Endothelial cell of hepatic sinusoid (primary cell): Measurements from ENCODE around the gene DRAP1.

Source experiments
- in situ Hi-C: cut with HindIII; loops from 2 replicates; pipeline ENCODE4 v1.10.0; 2017; ENCODE audit warnings: low sequenced_read_pairs

Gene DRAP1

DNA sequence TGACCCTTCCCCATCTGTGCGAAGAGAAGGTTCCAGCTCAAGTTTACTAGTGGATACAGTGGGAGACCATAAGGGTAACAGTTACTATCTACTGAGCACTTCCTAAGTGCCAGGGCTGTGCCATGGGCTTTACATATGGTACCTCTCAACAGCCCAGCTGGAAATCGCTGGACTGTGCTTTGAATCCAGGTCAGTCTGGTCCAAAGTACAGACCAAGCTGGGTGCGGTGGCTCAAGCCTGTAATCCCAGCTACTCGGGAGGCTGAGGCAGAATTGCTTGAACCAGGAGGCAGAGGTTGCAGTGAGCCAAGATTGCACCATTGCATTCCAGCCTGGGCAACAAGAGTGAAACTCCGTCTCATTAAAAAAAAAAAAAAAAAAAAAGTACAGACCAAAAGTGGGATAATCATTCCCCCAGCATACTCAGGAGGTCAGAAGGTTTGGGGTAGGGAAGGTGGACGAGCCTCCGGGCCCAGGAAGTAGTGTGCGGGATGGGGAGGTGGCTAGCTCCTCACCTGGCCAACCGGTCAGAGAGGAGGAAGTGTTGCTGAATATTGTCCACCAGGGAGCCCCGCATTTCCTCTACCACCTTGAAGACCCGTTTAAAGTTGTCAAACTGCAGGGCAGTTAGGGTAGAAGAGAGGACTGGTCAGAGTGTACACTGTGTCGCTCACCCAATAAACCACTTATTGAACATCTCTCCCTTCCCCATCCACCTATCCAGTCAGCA, 33.3 kb upstream of the DRAP1 start:
- in situ Hi-C loops = no loop called here

DNA sequence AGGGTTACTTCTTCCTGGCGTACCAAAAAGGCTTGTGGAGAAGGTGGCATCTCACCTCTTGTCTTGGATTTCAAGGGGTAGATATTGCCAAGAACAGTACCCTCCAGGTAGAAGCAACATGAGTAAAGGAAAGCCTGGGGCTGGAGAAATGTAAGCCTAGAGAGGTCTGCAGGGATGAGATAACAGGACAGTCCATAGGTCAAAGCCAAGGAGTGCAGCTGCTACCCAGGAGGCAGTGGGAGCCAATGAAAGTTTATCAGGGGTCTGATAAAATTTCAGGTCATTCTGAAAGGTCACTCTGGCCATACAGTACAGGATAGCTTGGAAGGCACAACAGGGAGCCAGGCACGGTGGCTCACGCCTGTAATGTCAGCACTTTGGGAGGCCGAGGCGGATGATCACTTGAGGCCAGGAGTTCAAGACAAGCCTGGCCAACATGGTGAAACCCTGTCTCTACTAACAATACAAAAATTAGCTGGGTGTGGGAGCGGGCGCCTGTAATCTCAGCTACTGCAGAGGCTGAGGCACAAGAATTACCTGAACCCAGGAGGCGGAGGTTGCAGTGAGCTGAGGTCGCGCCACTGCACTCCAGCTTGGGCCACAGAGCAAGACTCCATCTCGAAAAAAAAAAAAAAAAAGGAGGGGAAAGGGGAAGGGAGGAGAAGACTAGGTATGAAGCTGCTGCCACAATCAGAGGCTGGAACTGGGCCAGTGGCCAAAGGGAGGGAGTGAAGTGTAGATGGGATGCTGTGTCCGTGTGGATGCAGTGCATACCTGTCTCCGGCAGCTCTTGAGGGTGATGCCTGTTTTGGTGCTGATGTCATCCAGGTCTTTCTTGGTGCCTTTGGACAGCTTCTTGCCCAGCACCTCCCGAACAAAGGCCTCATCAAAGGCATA, 32.2 kb upstream of the DRAP1 start:
- in situ Hi-C loops = no loop called here

DNA sequence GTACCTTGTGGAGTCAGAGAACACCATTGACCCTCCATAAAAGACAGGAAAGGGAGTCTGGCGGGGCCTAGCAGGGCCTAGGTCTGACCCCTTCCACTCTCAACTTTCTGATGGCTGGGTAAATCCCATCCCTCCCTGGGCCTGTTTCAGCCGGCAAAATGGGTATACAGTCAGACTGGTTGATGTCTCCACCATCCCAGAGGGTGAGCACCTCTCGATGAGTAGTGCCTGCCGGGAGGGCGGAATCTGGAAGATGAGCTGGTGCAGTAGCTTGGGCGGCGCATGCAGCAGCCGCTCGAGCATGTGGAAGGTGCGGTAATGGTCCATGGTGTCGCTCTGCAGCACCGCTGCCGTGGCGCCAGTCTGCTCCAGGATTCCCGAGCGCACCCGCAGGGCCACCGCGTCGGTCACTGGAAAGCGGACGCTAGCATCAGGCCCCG, 31.5 kb upstream of the DRAP1 start:
- in situ Hi-C loops = no loop called here

DNA sequence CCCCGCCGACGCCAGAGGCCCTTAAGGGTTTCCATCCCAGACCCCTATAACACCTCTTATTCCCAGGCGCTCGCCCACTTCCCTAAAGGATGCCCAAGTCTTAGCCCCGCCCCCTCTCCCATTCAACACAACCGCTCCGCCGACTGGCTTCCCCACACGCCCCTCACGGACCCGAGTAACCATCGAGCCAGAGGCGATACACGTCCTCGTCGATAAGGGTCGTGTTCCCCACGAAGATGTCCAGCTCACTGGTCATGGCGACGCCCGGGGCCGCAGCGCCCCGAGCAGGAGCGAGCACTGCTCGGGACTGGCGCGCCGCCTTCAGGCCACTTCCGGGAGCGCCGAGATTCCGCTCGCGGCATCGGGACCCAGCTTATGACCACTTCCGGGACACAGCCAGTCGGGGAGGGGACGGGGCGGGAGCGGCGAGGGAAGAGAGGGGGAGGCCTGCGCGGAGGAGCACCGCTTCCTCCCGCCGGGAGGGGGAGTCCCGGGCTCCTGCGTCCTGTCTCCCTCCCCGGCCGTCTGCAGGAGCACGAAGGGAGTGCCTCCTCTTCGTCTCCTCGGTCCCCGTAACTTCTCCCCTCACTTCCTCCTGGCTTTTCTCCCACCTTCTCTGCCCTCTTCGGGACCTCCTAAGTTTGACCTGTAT, 30.9 kb upstream of the DRAP1 start, which contains the start of gene FIBP:
FIBP (minus strand) TSS at position 309 of the 652 bp plus-strand sequence; CDS start at position 256, 53 bp downstream.
- in situ Hi-C loops = no loop called here

DNA sequence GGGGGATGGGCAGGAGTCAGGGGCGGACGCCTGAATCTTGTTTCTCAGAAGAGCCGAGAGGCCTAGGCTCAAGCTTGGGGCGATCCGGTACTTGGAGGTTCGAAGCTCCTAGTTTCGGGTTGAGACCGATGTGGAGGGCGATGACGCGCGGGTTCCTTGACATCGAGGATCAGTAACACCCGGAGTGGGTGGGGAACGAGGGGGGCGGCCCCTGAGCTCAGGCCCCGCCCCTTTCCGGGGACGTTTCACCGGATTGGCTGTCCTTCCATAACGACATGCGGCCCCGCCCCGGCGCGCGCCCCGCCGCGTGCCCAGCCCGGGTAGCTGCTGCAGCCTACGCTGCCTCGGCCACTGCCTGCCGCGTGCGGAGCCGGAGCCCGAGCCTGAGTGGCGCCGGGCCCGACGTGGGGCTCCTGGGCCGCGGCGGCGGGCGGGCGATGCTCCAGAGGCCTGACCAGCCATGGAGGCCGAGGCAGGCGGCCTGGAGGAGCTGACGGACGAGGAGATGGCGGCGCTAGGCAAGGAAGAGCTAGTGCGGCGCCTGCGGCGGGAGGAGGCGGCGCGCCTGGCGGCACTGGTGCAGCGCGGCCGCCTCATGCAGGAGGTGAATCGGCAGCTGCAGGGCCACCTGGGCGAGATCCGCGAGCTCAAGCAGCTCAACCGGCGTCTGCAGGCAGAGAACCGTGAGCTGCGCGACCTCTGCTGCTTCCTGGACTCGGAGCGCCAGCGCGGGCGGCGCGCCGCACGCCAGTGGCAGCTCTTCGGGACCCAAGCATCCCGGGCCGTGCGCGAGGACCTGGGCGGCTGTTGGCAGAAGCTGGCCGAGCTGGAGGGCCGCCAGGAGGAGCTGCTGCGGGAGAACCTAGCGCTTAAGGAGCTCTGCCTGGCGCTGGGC, 28.7 kb upstream of the DRAP1 start, which contains the start of gene CCDC85B:
CCDC85B (plus strand) TSS at position 350 of the 895 bp plus-strand sequence; CDS start at position 461, 111 bp downstream.
- in situ Hi-C loops = loop anchor here (10.0 kb wide), 1 partner anchor 256 kb away; the partner anchor contains the start of gene SIPA1

DNA sequence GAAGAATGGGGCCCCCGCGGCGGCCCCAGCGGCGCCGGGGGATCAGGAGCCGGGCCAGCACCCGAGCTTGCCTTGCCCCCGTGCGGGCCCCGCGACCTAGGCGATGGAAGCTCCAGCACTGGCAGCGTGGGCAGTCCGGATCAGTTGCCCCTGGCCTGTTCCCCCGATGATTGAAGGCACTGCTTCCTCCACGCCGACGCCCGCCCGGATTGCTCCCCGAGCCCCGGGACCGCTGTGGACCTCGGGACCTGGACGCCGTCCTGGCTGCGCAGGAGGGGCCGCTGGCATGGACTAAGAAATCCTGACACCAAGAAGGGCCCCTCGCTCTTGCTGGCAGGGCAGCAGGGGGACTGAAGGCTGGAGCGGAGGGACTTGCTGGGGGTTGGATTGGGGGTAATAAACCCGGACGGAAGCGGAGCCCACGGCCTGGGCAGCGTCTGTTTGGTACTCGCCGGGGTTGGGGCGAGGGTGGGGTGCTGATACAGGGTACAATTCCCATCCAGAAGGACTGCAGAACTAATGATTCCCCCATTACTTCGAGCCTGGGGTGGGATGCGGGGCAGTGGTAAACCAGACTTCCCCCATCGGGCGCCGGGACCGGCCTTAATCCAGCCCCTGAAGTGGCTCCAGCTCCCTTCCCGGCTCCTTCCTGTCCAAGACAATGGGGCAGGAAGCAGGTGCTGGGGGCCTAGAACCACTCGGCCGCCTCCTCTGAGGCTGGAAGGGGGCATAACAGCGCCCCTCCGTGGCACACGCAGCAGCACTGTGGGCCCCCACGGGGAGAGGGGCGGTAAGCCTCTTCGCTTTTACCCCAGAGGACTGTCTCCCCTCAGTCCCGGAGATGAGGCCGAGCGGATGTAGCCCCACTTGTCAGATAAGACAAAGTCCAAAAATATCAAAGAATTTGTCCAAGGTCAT, 27.7 kb upstream of the DRAP1 start:
- in situ Hi-C loops = loop anchor here (10.0 kb wide), 1 partner anchor 257 kb away; the partner anchor contains the start of gene SIPA1

DNA sequence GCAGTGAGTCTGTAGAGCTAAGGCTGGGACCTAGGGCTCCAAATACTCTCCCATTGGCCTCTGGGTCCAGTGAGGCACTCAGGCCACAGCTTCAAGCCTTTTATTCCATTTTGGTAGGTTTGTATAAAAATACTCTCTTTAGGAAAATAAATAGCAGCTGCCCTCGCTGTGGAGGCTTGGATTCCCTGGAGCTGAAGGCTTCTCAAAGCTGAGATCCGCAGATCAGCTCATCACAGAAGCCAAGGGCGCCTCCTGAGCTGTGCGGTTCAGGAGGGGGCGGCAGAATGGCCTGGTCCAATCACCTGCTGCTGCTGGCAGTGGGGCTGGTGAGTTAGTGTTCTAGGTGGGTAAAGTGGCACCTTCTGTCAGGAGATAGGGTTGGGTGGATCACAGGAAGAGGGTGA, 27.1 kb upstream of the DRAP1 start:
- in situ Hi-C loops = loop anchor here (10.0 kb wide), 1 partner anchor 257 kb away; the partner anchor contains the start of gene SIPA1

DNA sequence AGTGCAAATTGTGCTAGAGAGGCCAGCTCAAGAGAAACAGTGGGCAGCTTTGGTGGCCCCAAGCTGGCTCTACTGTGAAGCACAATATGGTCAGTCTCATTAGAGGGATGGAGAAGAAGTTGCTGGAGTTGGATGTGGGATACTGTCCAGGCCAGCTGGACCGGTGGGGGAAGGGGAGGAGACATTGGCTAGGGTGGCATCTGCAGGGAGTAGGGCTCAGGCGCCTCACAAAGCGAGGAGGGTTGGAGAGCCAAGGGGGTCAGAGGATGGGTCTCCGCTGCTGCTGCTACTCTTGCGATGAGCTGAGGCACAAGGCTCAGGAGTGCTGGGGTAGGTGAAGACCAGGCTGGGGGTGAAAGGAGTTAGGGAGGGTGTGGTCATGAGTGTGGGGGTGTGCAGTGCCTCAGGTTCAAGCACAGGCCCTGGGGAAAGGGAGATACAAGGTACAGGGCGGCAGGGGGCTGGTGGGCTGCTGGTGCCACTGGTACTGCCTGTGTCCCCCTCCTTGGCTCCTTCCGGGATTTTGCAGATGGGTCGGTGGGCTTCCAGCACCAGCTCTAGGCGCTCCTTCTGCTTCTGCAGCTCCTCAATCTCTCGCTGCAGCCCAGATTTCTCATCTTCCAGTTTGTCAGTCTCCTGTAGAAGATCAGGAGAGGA, 26.4 kb upstream of the DRAP1 start:
- in situ Hi-C loops = loop anchor here (10.0 kb wide), 1 partner anchor 258 kb away; the partner anchor contains the start of gene SIPA1

DNA sequence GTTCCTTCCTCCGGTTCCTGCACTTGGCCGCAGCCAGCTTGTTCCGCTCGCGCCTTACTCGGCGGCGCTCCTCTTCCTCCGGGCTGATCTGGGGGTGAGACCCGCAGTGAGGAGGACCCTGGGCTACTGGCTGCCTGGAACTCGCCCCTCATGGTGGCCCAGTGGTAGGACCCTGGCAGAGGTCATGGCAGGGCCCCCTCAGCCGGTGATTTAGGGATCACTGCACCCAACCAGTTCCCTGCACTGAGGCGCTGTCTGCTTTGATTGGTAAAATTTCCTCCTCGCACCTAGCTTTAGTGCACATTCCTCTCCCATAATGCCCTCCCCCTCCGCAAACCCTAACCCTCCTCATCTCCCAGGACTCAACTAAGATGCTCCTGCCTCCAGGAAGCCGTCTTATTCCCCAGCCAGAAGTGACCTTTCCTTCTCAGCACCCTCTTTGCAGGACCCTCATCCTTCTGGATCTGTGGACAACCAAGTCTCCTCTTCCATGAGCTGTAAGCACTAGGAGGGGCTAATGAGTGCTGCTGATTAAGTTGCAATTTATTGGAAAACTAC, 25.1 kb upstream of the DRAP1 start:
- in situ Hi-C loops = loop anchor here (10.0 kb wide), 1 partner anchor 259 kb away; the partner anchor contains the start of gene SIPA1

DNA sequence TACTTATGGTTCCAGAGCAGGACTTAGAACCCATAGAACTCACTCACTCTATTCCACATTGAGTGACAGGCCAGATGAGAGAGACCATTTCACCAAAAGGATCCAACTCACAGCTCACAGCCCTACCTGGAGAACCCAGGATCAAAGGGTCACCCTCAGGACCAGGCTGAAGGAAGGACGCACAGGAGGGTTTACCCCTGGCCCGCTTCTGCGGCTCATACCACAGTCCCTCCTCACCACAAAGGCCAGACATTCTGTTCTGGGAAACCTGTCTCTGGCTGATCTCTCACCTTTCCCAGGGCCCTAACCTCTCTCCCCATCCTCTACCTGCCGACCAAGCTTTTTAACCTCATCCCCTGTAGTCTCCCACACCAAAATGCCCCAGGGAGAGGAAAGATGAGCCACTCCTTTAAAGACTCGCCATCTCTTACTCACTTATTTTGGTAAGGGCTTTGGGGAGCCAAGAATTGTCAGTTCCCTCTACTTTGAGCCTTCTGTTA, 23.7 kb upstream of the DRAP1 start:
- in situ Hi-C loops = loop anchor here (5.0 to 10.0 kb wide), 2 partner anchors 42 to 261 kb away; partner anchors contain the start of gene SIPA1

DNA sequence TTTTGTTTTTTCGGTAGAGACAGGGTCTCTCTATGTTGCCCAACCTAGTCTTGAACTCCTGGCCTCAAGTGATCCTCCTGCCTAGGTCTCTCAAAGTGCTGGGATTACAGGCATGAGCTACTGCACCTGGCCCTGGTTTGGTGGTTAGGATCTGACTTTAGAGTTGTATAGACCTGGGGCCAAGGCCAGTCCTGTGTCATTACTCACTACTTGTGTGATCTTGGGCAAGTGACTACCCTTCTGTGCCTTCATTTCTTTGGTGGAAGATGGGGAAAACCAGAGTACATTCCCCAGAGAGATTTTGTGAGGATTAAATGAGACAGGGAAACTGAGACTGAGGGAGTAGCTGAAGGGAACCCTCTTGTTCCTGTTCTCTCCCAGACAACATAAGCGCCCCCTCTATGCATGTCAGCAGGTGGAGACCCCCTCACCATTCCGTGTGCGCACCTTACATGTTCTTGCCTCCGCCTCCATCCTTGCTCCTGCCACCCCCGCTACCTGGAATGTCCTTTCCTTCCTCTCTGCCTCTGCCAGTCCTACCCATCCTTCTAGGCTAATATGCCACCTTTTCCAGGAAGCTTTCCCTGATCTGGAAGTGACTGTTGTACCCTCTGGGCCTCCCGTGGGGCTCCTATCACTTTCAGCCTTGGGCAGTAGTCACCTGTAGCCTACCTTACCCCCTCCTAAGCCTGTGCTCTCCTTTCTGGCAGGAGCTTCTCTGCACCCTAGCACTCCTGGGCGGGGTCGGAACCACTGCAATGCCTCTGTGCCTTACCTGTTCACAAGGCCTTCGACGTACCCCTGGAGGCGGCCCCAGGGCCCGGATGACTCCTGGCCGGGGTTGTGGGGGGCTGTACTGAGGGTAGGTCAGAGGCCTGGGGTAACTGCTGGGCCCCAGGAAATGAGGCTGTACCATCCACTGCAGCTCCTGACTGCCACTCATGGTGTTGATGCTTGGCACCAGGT, 22.9 kb upstream of the DRAP1 start:
- in situ Hi-C loops = loop anchor here (5.0 to 10.0 kb wide), 2 partner anchors 41 to 262 kb away; partner anchors contain the start of gene SIPA1

DNA sequence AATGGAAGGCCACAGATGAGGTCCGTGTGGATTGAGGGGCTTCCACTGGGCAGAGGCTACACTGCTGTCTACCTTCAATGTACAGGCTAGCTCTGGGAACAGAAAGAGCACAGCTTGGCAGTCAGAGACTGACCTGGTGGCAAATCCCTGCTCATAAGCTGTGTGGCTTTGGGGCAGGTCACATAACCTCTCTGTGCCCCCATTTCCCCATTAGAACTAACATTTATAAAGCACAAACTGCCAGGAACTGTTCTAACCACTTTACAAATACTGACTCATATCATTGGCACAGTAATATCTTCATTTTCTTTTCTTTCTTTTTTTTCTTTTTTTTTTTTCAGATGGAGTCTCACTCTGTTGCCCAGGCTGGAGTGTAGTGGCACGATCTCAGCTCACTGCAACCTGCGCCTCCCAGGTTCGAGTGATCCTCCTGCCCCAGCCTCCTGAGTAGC, 22.2 kb upstream of the DRAP1 start:
- in situ Hi-C loops = loop anchor here (5.0 to 10.0 kb wide), 2 partner anchors 40 to 262 kb away; partner anchors contain the start of gene SIPA1

DNA sequence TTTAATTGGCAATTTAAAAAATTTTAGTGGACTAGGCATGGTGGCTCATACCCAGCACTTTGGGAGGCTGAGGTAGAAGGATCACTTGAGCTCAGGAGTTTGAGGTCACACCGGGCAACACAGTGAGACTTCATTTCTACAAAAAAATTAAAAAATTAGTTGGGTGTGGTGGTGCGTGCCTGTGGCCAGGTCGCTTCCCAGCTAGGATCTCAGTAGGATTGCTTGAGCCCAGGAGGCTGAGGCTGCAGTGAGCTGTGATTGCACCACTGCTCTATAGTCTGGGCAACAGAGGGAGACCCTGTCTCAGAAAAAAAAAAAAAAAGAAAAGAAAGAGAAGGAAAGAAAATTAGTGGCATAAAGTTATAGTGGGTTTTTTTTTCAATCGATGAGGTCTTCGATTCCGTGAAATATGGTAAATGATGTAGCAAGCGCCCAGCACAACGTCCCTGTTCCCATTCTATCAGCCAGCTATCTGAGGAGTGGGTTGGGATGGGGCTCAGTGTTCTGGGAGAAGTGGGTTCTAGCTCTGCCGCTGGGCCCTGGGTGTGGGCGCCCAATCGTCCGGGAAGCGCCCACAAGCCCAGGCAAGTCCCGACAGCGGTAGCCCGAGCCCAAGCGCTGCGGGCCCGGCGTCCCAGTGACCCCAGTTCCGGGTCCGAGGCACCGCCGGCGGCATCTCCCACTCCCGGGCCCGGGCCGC, 20.4 kb upstream of the DRAP1 start:
- in situ Hi-C loops = loop anchor here (5.0 to 10.0 kb wide), 2 partner anchors 38 to 264 kb away; partner anchors contain the start of gene SIPA1

DNA sequence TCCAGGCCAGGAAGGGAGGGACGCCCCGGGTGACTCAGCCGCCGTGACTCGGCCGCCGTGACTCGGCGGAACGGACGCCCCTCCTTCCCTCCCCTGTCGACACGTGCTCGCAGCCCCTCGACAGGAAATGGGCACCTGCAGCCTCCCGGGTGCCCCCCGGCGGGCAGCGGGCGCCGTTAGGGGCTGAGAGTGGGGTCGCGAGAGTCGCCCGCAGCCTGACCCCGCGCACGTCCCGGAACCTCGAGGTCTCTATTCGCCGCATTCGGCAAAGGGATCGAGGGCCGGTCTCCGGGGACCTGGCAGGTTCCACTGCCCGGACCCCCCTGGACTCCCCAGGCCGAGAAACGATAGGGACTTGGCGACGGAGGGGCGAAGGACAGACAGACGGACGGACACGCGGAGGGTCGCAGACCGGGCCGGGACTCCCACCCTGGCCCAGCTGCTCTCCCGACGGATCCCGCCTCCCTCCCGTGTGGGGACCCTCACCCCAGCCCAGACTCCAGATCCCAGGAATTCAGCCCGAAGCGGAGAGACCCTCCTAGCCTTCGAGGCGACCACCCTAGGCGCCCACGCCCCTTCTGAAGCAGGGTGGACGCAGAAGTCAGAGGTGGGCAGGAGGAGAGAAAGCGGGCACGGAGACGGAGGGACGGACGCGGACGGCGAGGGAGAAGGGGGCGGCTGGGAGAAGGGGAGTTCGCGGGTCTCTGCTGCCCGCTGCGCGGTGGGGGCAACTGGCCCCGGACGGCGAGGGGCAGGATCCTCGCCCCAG, 19.7 kb upstream of the DRAP1 start:
- in situ Hi-C loops = loop anchor here (5.0 to 10.0 kb wide), 2 partner anchors 38 to 265 kb away; partner anchors contain the start of gene SIPA1
